ENCODE results near the gene HPSE2.

DNA sequence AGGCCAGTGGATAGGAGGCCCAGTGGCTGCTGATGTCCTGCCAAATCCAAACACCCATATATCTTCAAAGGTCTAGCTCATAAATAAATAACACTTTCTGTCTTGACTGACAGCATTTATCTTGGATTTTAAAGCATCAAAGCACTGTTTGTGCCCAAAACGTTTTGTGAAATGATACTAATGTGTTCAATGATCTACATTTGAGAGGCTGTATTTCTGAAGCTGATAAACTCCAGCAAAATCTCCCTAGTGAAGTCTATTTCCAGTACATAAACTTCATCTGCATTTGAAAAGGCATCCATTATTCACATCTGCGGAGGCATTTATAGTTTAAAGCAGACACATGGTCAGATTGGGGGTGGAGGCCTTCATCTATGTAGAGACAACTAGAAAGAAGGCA is 276.3 kb downstream of the HPSE2 start:
- TF ChIP-seq POLR2A (IDR thresholded peaks at IDR 0.05; ENCODE audit: low read depth, low read length) (no peak), POLR2AphosphoS5 (IDR thresholded peaks at IDR 0.05; ENCODE audit: low read depth, low read length) (no peak), PAX5 (IDR thresholded peaks at IDR 0.05; ENCODE audit: insufficient read depth, low read length, severe bottlenecking) (no peak), TAF1 (IDR thresholded peaks at IDR 0.05; ENCODE audit: low read depth, low read length) (no peak), SPI1 (IDR thresholded peaks at IDR 0.05; ENCODE audit: low read depth, low read length) (no peak), POU2F2 (IDR thresholded peaks at IDR 0.05; ENCODE audit: low read depth, low read length) (no peak)

All from GM12891 (cell line).